Colonic mucosa (tissue), 4 donors: Measurements from ENCODE around the gene PDCD4. TPM values are rescaled to one million over a fixed set of nuclear protein-coding genes. Genes with fewer than 3 reads are reported as not detected.
A peak's percentile ranks its signal among the peaks of the same experiment; 100 is the strongest.

ENCODE experiments used
- DNase-seq: peaks from one replicate; pipeline ENCODE4 v3.0.0-alpha.2; 2020
- H3K27ac ChIP-seq: fragments of 200-600 bp; one replicate; pipeline ENCODE4 v1.8.0; 2021
- H3K27me3 ChIP-seq: fragments of 200-600 bp; one replicate; pipeline ENCODE4 v1.8.0; 2021
- H3K36me3 ChIP-seq: fragments of 200-600 bp; one replicate; pipeline ENCODE4 v1.8.0; 2021
- H3K4me1 ChIP-seq: fragments of 200-600 bp; one replicate; pipeline ENCODE4 v1.8.0; 2021; ENCODE audit warnings: mild to moderate bottlenecking
- H3K4me3 ChIP-seq: fragments of 200-600 bp; one replicate; pipeline ENCODE4 v1.8.0; 2021
- H3K9ac ChIP-seq, 2 donors: one replicate each; pipeline ENCODE4 v1.7.0; 2013; ENCODE audit warnings: control low read depth in 2 of 2, low read depth in 2 of 2, low read length in 2 of 2
- H3K9me3 ChIP-seq: fragments of 200-600 bp; one replicate; pipeline ENCODE4 v1.8.0; 2021
- intact Hi-C: fragments of 100-400 bp; cut with DNase I; formaldehyde crosslinking; loops from one replicate; pipeline ENCODE4 v1.14.1; 2022
- total RNA-seq, 2 donors: library from RNA; stranded (reverse); fragmentation: NEBNext Ultra II Directional in 1 of 2; extraction: Animal tissue kit (Norgen Biotek cat#: 25700) in 1 of 2; gene quantifications; one replicate each; pipeline ENCODE4 v1.2.1, GENCODE V29; 2021
- TF ChIP-seq, protein P1 (sequence below): fragments of 200-600 bp; IDR thresholded peaks from one replicate; pipeline ENCODE4 v1.8.0; 2022; ENCODE audit warnings: antibody characterized with exemption, mild to moderate bottlenecking
- donor health status: healthy.
- donor health status: DM: no; HTN: no; CAD: no.
- donor health status: DM: no; HTN: no; CAD: no.

The PDCD4 gene
- total RNA-seq, 2 donors from 2014 or later: 397 to 463 TPM

DNA sequence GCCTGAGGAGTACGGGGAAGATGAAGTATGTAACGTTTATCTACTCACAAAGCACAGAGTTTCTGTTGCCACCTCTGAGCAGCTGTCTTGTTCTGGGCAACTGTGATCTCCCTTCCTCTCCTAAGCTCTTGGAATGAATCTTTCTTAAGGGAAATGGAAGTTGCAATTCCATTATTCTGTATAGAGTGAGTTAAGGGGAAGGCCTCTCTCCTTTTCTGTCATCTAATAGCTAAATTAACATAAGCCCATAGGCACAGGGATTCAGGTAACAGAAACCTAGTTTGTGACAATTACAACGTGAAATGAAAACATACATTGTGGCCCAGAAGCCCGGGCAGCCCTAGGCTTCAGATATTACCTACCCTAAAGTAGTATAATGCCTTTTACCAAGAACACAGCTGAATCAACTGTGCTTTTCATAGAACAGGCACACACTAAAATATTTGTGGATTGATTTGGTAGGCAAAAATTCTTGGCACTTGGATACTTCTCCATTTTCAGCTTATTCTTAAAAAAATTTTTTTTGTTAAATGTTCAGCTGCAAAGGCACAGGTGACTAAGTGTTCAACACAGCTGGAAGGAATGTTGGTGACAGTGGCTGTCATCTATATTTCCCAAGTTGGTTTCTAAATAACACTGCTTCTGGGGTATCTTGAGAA, 3.8 kb upstream of the PDCD4 start:
- Histone ChIP-seq H3K9me3 (no peaks in the 10 kb centered on the region), H3K4me3 (no peak overlapping the region), H3K27ac (peak overlapping the region; percentile 57), H3K9ac (peak overlapping the region in 1 of 2 donors; percentile 69), H3K36me3 (no peaks in the 10 kb centered on the region), H3K4me1 (peaks cover 3% of the 10 kb centered on the region), H3K27me3 (no peaks in the 10 kb centered on the region)
- intact Hi-C loops: no loop called here
- TF ChIP-seq, protein P1, sequence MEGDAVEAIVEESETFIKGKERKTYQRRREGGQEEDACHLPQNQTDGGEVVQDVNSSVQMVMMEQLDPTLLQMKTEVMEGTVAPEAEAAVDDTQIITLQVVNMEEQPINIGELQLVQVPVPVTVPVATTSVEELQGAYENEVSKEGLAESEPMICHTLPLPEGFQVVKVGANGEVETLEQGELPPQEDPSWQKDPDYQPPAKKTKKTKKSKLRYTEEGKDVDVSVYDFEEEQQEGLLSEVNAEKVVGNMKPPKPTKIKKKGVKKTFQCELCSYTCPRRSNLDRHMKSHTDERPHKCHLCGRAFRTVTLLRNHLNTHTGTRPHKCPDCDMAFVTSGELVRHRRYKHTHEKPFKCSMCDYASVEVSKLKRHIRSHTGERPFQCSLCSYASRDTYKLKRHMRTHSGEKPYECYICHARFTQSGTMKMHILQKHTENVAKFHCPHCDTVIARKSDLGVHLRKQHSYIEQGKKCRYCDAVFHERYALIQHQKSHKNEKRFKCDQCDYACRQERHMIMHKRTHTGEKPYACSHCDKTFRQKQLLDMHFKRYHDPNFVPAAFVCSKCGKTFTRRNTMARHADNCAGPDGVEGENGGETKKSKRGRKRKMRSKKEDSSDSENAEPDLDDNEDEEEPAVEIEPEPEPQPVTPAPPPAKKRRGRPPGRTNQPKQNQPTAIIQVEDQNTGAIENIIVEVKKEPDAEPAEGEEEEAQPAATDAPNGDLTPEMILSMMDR: no peak
- DNase-seq: no peak

DNA sequence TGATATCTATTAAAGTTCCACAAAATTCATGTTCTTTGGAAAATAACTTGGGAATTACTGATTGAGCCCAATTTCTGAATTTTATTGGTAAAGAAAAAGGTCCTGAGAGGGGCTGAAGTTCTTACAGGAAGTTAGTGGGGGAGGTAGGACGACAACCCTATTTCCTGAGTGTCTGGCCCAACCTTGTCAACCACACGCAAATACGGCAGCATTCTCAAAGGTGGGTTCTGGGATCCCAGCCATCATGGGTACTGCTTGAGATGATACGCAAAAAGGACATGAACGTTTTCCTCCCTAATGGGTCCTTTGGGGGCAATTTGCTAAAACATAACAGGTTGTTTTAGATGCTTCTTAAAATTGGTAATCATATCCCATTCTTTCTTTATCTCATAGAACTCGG, 2.7 kb upstream of the PDCD4 start:
- no peaks in the 10 kb centered on the region for H3K9me3 ChIP-seq
- no peak overlapping the region for H3K4me3 ChIP-seq
- H3K4me1 ChIP-seq: peaks cover 3% of the 10 kb centered on the region
- H3K27ac ChIP-seq: peak overlapping the region; percentile 57
- H3K27me3 ChIP-seq: no peaks in the 10 kb centered on the region
- no peak overlapping the region for H3K9ac ChIP-seq
- intact Hi-C loops: no loop called here
- no peaks in the 10 kb centered on the region for H3K36me3 ChIP-seq
- no peak for DNase-seq
- TF ChIP-seq, protein P1: no peak

DNA sequence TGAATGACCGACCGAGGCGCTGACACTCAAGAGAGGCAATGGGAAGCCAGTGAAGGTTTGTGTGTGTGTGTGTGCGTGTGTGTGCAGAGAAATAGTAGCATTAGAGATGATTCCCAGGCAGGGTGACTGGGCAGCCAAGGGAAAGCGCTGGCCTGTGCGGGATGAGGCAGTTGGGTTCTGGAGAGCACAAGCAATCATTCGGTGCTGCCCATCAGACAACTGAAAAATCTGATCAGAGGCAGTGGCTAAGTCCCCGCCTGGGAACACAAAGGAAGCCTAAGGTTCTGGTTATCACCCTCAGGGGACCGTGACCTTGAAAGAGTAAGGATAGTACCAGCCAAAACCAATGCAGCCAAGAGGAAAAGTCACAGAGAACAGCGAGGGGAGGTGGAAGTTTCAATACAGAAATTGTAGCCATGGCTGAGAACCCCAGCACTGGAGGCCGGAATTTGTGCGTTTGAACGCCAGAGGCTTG, 868 bp upstream of the PDCD4 start:
- Histone ChIP-seq H3K27ac (peak overlapping the region; percentile 99), H3K9me3 (no peaks in the 10 kb centered on the region), H3K4me3 (peak overlapping the region; percentile 93), H3K36me3 (no peaks in the 10 kb centered on the region), H3K9ac (peak overlapping the region; percentile 44 to 96), H3K4me1 (no peaks in the 10 kb centered on the region), H3K27me3 (no peaks in the 10 kb centered on the region)
- TF ChIP-seq, protein P1: no peak
- DNase-seq: no peak
- intact Hi-C loops: no loop called here

DNA sequence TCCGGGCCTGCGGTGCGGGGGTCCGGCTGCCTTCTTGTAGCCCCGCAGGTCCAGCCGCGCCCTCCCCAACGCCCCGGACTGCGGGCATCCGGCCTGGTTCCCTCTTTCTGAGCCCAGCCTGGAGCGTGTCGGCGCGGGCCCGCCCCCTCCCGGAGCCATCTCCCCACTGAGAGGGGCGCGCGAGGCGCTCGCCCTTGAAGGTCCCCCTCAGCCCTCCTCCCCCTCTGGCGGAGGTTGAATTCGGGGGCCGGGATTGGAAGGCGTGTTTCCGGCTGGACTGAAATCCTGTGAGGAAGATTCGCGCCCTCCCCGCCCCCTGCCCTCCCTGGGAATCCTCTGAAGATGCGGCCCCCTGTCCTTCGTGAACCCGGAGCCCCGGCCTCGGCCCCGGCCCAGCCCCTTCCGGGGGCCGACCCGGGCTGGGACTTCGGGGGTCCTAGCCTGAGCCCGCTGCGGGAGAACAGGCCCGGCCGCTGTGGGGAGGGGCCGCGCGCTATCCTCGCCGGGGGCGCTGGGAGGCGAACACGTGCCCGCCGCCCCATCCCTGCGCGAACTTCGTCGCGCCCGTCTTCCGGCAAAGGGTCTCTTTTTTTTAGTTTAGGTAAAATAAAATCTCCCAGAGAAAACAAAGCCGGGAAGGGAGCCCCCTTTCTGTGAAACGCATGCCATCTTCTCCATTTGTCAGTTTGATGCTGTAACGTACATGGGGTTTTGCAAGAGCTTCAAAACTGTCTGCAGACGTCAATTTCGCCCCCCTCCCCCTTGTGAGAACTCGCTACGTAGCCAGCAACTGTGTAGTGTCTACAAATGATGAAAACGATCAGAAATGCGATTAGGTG, 636 bp downstream of the PDCD4 start:
- DNase-seq: peak; percentile 75
- TF ChIP-seq, protein P1: no peak
- Histone ChIP-seq H3K4me3 (peak overlapping the region; percentile 93), H3K9me3 (no peaks in the 10 kb centered on the region), H3K9ac (peak overlapping the region; percentile 86 to 96), H3K27me3 (no peaks in the 10 kb centered on the region), H3K4me1 (peaks cover 2% of the 10 kb centered on the region), H3K36me3 (no peaks in the 10 kb centered on the region), H3K27ac (peak overlapping the region; percentile 99)
- intact Hi-C loops: no loop called here

DNA sequence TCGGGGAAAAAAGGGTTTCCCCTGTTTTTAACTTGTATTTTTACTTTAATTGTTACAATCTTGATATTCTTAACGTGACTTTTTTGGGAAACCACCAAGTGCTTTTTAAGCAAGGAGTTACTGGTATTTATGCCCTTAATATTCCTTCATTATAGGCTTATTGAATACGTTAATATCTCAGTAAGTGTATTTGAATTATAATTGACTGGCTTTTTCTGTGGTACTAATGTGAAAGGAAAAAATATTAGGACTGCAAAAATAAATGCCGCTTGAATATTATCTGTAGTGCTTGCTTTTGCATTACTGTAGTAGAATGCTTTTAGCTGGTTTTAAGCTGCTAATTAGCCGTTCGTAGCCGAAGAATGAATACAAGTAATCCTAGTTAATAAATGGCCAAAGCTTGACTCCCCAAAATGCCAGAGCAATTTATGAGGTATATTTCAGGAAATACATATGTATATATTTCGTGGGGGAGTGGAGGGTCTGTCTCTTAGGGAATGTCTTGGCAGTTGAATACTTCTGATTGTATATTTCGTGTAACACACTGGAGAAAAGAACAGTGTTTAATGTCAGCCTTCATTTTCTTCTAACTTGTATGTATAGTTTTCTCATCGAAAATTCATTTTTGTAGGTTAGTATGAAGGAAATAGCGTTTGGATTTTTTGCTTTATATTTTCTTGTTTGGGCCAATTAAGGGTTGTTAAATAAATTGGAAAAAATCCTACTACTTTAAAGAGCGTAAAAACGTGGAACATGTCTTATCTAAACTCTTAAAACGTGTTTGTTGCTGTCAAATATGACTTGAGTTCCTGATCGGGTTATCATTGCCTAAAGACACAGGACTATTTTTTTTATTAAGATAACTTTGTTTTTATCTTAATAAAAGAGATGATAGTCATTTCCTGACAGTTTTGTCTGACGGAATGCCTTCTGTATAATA, 1.5 kb downstream of the PDCD4 start:
- H3K9me3 ChIP-seq: no peaks in the 10 kb centered on the region
- H3K4me1 ChIP-seq: peaks cover 2% of the 10 kb centered on the region
- TF ChIP-seq, protein P1: no peak
- no peak for DNase-seq
- H3K9ac ChIP-seq: peak overlapping the region; percentile 86 to 96
- H3K27ac ChIP-seq: peak overlapping the region; percentile 99
- intact Hi-C loops: no loop called here
- peak overlapping the region; percentile 93 for H3K4me3 ChIP-seq
- H3K36me3 ChIP-seq: no peaks in the 10 kb centered on the region
- no peaks in the 10 kb centered on the region for H3K27me3 ChIP-seq
